ELF-1 (cell line): ENCODE results near the gene TCTN2.

Experiments used
- DNase-seq: peaks from one replicate; pipeline ENCODE4 v3.0.0-alpha.2; 2016; ENCODE audit warnings: low read depth, low spot score

TCTN2 gene

DNA sequence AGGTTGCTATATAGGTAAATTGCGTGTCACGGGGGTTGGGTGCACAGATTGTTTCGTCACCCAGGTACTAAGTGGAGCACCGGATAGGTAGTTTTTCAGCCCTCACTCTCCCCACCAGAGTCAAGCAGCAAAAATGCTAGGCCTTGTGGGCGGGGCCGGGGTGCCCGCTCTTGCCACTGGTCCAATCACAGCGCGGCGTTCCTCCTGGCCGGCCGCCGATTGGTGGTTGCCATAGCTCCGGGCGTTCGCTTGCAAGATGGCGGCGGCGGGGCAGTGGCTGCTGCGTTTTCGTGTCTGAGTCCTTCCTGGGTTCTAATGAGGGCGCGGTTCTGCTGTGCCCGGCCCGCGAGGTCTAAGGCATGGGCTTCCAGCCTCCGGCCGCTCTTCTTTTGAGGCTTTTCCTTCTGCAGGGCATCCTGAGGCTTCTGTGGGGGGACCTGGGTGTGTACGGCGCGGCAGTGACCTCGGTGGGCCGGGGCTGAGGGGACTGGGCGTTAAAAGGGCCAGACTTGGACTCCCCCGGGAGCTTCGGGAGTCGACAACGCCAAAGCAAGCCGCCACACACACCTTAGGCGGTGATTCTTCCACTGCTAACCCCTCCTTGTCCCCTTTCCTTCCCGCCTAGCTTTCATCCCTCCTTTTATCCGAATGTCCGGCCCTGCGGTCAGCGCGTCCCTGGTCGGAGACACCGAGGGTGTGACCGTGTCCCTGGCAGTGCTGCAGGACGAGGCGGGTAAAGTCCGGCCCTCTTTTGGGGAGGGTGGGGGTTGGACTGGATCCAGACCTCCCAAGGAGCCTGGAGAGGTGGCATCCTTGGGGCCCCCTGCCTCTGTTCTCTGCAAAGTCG is at the start of gene TCTN2:
Gene TCTN2 (plus strand): TSS at position 232 of the 847 bp plus-strand sequence. CDS start 128 bp downstream, at position 360.
- DNase-seq: peak; percentile 96

- DNase-seq: no peak
Measured at GRCh38 chr12:123621619-123622530, 49.0 kb upstream of the TCTN2 start.

- peak; percentile 98 for DNase-seq
Measured at GRCh38 chr12:123633379-123634141, 37.4 kb upstream of the TCTN2 start, which contains the start of the genes EIF2B1 and GTF2H3. Gene EIF2B1 (minus strand): TSS chr12:123633686. CDS start chr12:123633557, 129 bp downstream. Gene GTF2H3 (plus strand): TSS chr12:123633829. CDS start chr12:123633860, 31 bp downstream.

GRCh38 chr12:123634142-123634561 is 36.8 kb upstream of the TCTN2 start:
- no peak for DNase-seq

DNA sequence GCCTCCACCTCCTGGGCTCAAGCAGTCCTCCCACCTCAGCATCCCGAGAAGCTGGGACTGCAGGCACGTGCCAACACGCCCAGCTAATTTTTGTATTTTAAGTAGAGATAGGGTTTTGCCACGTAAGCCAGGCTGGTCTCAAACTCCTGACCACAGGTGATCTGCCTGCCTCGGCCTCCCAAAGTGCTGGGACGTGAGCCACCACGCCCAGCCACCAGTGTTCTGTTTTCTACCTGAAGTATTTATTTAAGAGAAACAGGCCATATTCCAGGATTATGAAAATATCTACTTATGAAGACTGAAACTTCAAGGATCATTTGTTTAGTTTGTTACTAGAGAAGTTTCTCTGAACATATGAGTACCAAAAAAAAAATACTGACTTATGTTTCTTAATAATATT is 27.0 kb upstream of the TCTN2 start:
- DNase-seq: no peak

DNA sequence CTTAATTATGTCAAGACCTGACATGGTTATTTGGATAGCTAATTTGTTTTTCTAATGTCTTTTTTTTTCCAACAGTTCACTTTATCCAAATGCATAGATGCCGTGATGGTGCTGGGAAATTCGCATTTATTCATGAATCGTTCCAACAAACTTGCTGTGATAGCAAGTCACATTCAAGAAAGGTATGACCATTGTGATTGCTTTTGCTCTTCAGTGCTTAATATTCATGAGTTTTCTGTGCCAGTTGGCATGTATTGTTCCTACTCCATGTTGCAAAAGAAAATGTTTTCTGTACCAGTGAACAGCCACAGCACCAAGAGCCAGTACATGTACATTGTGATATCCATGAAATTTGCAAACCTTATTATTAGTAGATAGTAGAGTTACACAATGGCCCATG is 25.5 kb upstream of the TCTN2 start:
- no peak for DNase-seq

DNA sequence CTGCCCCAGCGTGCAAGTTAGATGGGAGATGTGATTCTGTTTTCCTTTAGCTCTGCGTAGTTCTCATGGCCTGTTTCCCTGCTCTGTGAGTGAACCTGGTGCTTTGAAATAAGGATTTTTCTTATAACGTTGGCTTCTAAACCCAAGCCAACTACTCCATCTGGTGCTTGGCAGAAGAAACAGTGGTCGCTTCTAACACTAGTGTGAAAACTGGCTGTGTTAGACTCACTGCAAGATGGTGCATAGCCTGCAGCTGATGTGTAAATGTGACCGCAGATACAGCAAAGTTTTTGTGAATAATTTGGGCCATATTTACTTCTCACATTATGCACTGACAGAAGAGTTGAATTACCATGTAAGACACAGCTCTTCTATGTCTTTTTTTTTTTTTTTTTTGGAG is 25.0 kb upstream of the TCTN2 start:
- no peak for DNase-seq

- no peak for DNase-seq
Measured at GRCh38 chr12:123648401-123648800, 22.5 kb upstream of the TCTN2 start.

DNA sequence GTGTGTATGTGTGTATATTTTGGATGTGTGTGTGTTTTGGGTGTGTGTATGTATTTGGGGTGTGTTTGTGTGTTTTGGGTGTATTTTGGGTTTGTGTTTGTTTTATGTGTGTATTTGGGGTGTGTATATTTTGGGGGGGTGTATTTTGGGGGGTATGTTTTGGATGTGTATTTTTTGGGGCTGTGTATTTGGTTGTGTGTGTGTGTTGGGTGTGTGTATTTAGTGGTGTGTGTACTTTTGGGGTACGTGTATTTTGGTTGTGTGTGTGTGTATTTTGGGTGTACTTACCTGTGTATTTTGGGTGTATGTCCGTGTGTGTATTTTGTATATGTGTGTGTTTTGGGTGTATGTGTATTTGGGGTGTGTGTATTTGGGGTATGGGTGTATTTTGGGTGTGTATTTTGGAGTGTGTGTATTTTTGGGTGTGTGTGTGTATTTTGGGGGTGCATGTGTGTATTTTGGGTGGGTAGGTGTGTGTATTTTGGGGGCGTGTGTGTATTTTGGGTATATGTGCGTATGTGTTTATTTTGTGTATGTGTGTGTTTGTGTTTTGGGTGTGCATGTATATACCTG is 16.7 kb upstream of the TCTN2 start:
- no peak for DNase-seq

DNA sequence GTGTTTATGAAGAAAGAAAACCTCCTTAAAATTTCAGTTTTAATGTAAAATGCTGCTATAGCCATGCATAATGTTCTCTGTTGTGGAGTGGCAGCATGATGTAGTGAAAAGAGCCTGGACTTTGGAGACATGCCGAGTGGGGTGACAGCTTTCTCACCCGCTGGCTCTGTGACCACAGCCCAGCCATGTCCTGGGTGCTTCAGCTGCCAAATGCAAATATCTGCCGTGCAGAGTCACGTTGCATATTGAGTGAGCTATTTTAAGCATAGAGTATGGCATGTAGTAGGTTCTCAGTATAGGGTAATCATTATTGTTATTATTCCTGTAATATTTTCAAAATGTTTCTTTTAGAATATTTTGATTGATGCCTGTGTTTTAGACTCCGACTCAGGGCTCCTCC is 15.5 kb upstream of the TCTN2 start:
- no peak for DNase-seq

- no peak for DNase-seq
Measured at GRCh38 chr12:123656392-123656791, 14.5 kb upstream of the TCTN2 start.

GRCh38 chr12:123657211-123657610 is 13.7 kb upstream of the TCTN2 start:
- peak; percentile 5 for DNase-seq

DNA sequence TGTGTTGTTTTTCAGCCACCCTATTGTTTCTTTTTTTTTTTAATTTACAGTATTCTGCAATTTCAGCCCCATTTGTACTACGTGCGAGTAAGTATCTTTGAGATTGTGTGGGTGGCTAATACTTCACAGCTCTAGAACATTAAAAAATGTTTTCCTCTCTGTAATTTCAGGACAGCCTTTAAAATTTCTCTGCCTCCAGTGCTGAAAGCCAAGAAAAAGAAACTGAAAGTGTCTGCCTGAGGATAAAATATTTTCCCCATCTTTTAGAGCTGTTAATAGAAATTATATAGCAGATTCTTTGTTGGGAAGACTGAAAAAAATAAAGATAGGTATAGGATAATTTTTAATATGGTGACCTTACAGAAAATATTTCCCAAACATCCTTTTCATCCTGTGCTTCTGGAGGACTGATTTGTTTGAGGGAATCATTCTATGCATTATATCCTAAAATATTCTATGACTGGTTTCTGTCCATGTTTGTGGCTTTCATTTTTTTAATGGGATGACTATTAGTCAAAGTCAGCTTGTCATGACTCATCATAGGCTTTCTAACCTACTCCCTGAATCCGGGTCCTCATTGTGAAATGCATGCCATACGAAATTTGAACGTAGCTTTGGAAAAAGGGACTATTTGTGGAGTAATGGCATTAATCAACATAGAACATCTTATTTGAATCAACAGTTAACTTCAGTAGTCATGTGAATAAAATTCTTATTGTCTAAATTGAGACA is 10.8 kb upstream of the TCTN2 start:
- DNase-seq: no peak

DNA sequence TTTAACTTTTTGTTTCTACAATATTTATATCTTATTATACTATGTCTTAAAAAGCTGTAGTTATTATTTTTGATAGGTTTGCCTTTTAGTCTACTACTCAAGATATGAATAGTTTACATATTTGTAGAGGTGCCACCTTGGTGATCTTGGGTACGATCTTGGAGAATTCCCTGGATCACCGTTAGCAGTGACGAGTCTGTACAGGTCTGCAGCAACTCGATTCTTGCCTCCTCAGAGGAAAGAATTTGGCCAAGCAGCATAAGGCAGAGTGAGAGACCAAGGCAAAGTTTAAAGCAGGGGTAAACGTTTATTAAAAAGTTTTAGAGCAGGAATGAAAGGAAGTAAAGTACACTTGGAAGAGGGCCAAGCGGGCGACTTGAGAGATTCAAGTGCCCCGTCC is 3.1 kb upstream of the TCTN2 start:
- no peak for DNase-seq

DNA sequence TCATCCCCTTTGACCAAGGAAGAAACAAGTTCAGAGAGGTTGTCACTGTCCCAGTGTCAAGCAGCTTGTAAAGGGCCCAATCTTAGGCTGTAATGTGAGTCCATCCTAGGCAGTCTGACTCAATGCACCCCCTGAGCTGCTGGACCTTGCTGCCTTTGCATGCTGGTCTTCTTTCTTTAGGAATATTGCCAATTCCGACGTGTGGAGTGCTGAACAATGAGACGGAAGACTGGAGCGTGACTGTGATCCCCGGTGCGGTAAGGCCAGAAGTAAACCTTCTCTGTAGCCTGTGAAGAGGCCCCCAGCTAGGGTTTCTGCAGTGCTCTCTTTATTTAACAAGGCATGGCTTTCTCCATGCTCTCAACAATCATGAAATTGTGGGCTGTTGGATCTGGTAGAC is 963 bp downstream of the TCTN2 start:
- DNase-seq: no peak

DNA sequence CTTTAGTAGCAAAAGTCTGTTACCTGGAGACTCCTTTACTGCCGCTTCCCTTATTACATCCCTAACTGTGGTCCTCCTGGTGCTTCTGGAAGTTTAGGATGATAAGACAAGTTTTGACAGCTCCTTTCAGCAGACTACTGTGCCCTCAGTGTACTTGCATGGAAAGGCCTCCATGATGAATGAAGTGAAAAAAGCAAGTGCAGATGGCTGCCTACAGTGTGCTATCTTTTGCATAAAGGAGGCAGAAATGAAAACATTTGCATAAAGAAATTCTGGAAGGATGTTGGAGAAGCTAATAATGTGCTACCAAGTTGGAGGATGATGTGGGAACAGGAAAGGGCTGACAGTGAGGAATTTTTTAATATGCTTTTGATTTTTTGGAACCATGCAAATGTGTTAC is 4.5 kb downstream of the TCTN2 start:
- no peak for DNase-seq

GRCh38 chr12:123676616-123677320 is 5.9 kb downstream of the TCTN2 start:
- DNase-seq: no peak

- no peak for DNase-seq
Measured at GRCh38 chr12:123678981-123679380, 8.1 kb downstream of the TCTN2 start.

- no peak for DNase-seq
Measured at GRCh38 chr12:123681605-123682004, 10.7 kb downstream of the TCTN2 start.

DNA sequence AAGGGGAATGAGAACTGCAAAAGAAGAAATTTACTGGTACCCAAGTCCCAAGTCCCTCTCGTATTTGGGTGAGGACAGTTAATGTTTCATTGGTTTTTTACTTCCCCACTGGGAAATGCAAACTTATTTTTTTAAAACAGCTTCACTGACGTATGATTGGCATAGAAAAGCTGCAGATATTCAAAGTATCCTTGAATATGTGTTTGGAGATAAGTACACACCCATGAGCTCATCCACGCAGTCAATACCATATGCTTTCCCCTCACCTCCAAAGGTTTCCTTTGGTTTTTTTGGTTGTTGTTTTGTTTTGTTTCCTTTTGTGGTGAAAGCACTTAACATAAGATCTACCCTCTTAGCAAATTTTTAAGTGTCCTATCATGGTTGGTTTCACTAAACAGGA is 13.1 kb downstream of the TCTN2 start:
- no peak for DNase-seq
